ENCODE results near the gene MYO1H.

Gene MYO1H

GRCh38 chr12:109440851-109441490 lies 93.3 kb downstream of the MYO1H start:
- no peak for DNase-seq (ENCODE audit: low read depth)
- H3K4me3 ChIP-seq (ENCODE audit: low read depth, low read length): no peak overlapping the region
- TF ChIP-seq MYC (IDR thresholded peaks at IDR 0.05; ENCODE audit: low read depth, low read length) (no peak), CTCF (IDR thresholded peaks at IDR 0.05; ENCODE audit: low read depth, low read length) (no peak), MAX (IDR thresholded peaks at IDR 0.05; ENCODE audit: low read depth, low read length) (no peak), POLR2A (IDR thresholded peaks at IDR 0.05; ENCODE audit: extremely low read depth, insufficient read length) (no peak)

GRCh38 chr12:109443794-109444193 lies 96.1 kb downstream of the MYO1H start:
- TF ChIP-seq POLR2A (IDR thresholded peaks at IDR 0.05; ENCODE audit: extremely low read depth, insufficient read length) (no peak), CTCF (IDR thresholded peaks at IDR 0.05; ENCODE audit: low read depth, low read length) (no peak), MAX (IDR thresholded peaks at IDR 0.05; ENCODE audit: low read depth, low read length) (no peak), MYC (IDR thresholded peaks at IDR 0.05; ENCODE audit: low read depth, low read length) (no peak)
- no peak for DNase-seq (ENCODE audit: low read depth)
- H3K4me3 ChIP-seq (ENCODE audit: low read depth, low read length): no peak overlapping the region

GRCh38 chr12:109444259-109444658 lies 96.6 kb downstream of the MYO1H start:
- H3K4me3 ChIP-seq (ENCODE audit: low read depth, low read length): no peak overlapping the region
- TF ChIP-seq MYC (IDR thresholded peaks at IDR 0.05; ENCODE audit: low read depth, low read length) (no peak), CTCF (IDR thresholded peaks at IDR 0.05; ENCODE audit: low read depth, low read length) (no peak), MAX (IDR thresholded peaks at IDR 0.05; ENCODE audit: low read depth, low read length) (no peak), POLR2A (IDR thresholded peaks at IDR 0.05; ENCODE audit: extremely low read depth, insufficient read length) (no peak)
- DNase-seq (ENCODE audit: low read depth): no peak

- no peak overlapping the region for H3K4me3 ChIP-seq (ENCODE audit: low read depth, low read length)
- no peak for DNase-seq (ENCODE audit: low read depth)
- TF ChIP-seq CTCF (IDR thresholded peaks at IDR 0.05; ENCODE audit: low read depth, low read length): no peak
- TF ChIP-seq MAX (IDR thresholded peaks at IDR 0.05; ENCODE audit: low read depth, low read length): no peak
- no peak for TF ChIP-seq POLR2A (IDR thresholded peaks at IDR 0.05; ENCODE audit: extremely low read depth, insufficient read length)
- no peak for TF ChIP-seq MYC (IDR thresholded peaks at IDR 0.05; ENCODE audit: low read depth, low read length)
These were observed 97.5 kb downstream of the MYO1H start for GRCh38 chr12:109445191-109445609.

- no peak overlapping the region for H3K4me3 ChIP-seq (ENCODE audit: low read depth, low read length)
- TF ChIP-seq MYC (IDR thresholded peaks at IDR 0.05; ENCODE audit: low read depth, low read length): no peak
- no peak for DNase-seq (ENCODE audit: low read depth)
These were observed 99.2 kb downstream of the MYO1H start for GRCh38 chr12:109446869-109447268.

- no peak for TF ChIP-seq MYC (IDR thresholded peaks at IDR 0.05; ENCODE audit: low read depth, low read length)
- no peak for TF ChIP-seq MAX (IDR thresholded peaks at IDR 0.05; ENCODE audit: low read depth, low read length)
- TF ChIP-seq CTCF (IDR thresholded peaks at IDR 0.05; ENCODE audit: low read depth, low read length): no peak
- TF ChIP-seq POLR2A (IDR thresholded peaks at IDR 0.05; ENCODE audit: extremely low read depth, insufficient read length): no peak
- no peak overlapping the region for H3K4me3 ChIP-seq (ENCODE audit: low read depth, low read length)
These were observed 99.8 kb downstream of the MYO1H start for GRCh38 chr12:109447482-109447881.

More at GRCh38 chr12:109447482-109447881, 99.8 kb downstream of the MYO1H start:
- DNase-seq (ENCODE audit: low read depth): no peak
